Neuronal stem cell (in vitro differentiated cells): ENCODE data around the gene SRPX2.

Experiments used
- DNase-seq: peaks from one replicate; pipeline ENCODE4 v3.0.0-alpha.2; 2013; ENCODE audit warnings: low spot score
- H2AFZ ChIP-seq: one replicate; pipeline ENCODE4 v1.6.1; 2013; ENCODE audit warnings: mild to moderate bottlenecking, low read length, inconsistent platforms
- H2AK5ac ChIP-seq: 2 replicates; pipeline ENCODE4 v1.6.1; 2013; ENCODE audit warnings: low read depth, mild to moderate bottlenecking, inconsistent platforms, low read length, moderate library complexity, mixed read lengths
- H2BK120ac ChIP-seq: 2 replicates; pipeline ENCODE4 v1.6.1; 2013; ENCODE audit warnings: low read depth, mild to moderate bottlenecking, inconsistent platforms, low read length, moderate library complexity, mixed read lengths
- H2BK12ac ChIP-seq: one replicate; pipeline ENCODE4 v1.6.1; 2013; ENCODE audit warnings: low read length, inconsistent platforms
- H2BK15ac ChIP-seq: 2 replicates; pipeline ENCODE4 v1.6.1; 2013; ENCODE audit warnings: mild to moderate bottlenecking, low read length, inconsistent platforms, mixed read lengths
- H2BK5ac ChIP-seq: one replicate; pipeline ENCODE4 v1.6.1; 2013; ENCODE audit warnings: inconsistent platforms, mild to moderate bottlenecking, low read length, moderate library complexity
- H3K14ac ChIP-seq: one replicate; pipeline ENCODE4 v1.6.1; 2013; ENCODE audit warnings: low read length, inconsistent platforms
- H3K18ac ChIP-seq: 2 replicates; pipeline ENCODE4 v1.6.1; 2013; ENCODE audit warnings: low read length, inconsistent platforms
- H3K23ac ChIP-seq: 2 replicates; pipeline ENCODE4 v1.6.1; 2013; ENCODE audit warnings: low read depth, mild to moderate bottlenecking, mixed read lengths, low read length, inconsistent platforms; ENCODE audit not compliant: poor library complexity
- H3K27ac ChIP-seq: replicated peaks from 3 replicates; pipeline ENCODE4 v1.5.1; 2013; ENCODE audit warnings: low read length, inconsistent platforms
- H3K27me3 ChIP-seq, 3 experiments: 2 replicates each; pipeline ENCODE4 v1.6.1; 2013; ENCODE audit warnings: low read length in 3 of 3, mild to moderate bottlenecking in 2 of 3, inconsistent platforms in 1 of 3, low read depth in 1 of 3, mixed read lengths in 1 of 3, moderate library complexity in 1 of 3; ENCODE audit not compliant: control insufficient read depth in 3 of 3, insufficient read depth in 3 of 3
- H3K36me3 ChIP-seq, 2 donors: replicated peaks in 1 of 2; 2 replicates each; pipeline ENCODE4 v1.6.1; 2013; ENCODE audit warnings: low read length in 2 of 2; ENCODE audit not compliant: control insufficient read depth in 2 of 2, insufficient read depth in 2 of 2
- H3K4ac ChIP-seq: 2 replicates; pipeline ENCODE4 v1.6.1; 2013; ENCODE audit warnings: inconsistent platforms, mild to moderate bottlenecking, low read length, moderate library complexity
- H3K4me1 ChIP-seq, 2 donors: 1 replicate in 1 of 2; 2 replicates in 1 of 2; pipeline ENCODE4 v1.6.1; 2013; ENCODE audit warnings: low read length in 2 of 2, low read depth in 1 of 2; ENCODE audit not compliant: control insufficient read depth in 2 of 2, insufficient read depth in 1 of 2
- H3K4me2 ChIP-seq: one replicate; pipeline ENCODE4 v1.6.1; 2013; ENCODE audit warnings: mild to moderate bottlenecking, low read length, inconsistent platforms; ENCODE audit not compliant: insufficient read depth, poor library complexity, severe bottlenecking
- H3K4me3 ChIP-seq, 2 donors: 2 replicates each; pipeline ENCODE4 v1.5.1; 2013; ENCODE audit warnings: low read length in 2 of 2, mild to moderate bottlenecking in 2 of 2, inconsistent platforms in 1 of 2, moderate library complexity in 1 of 2
- H3K79me1 ChIP-seq: one replicate; pipeline ENCODE4 v1.6.1; 2013; ENCODE audit warnings: low read depth, mild to moderate bottlenecking, inconsistent platforms, low read length, moderate library complexity
- H3K9ac ChIP-seq: one replicate; pipeline ENCODE4 v1.6.1; 2013; ENCODE audit warnings: mild to moderate bottlenecking, low read depth, low read length, inconsistent platforms; ENCODE audit not compliant: poor library complexity
- H3K9me3 ChIP-seq, 2 donors: replicated peaks in 1 of 2; 2 replicates each; pipeline versions ENCODE3 to v1.6.1; 2013; ENCODE audit warnings: low read length in 2 of 2, mild to moderate bottlenecking in 2 of 2, inconsistent platforms in 1 of 2, low read depth in 1 of 2, mixed read lengths in 1 of 2, moderate library complexity in 1 of 2; ENCODE audit not compliant: control insufficient read depth in 2 of 2, insufficient read depth in 1 of 2
- H4K8ac ChIP-seq: one replicate; pipeline ENCODE4 v1.6.1; 2013; ENCODE audit warnings: low read depth, mild to moderate bottlenecking, inconsistent platforms, low read length, moderate library complexity
- H4K91ac ChIP-seq: one replicate; pipeline ENCODE4 v1.6.1; 2013; ENCODE audit warnings: low read length, low read depth, mild to moderate bottlenecking, inconsistent platforms; ENCODE audit not compliant: poor library complexity
- WGBS, 2 donors: extraction: QIAGEN DNeasy Blood & Tissue Kit; methylation state at CpG; one replicate each; pipeline ENCODE4 v1.1.7; 2013; ENCODE audit warnings: missing lambda C conversion rate in 2 of 2, mixed read lengths in 1 of 2; ENCODE audit not compliant: insufficient read length in 2 of 2, insufficient replicate concordance in 1 of 2; ENCODE audit errors: extremely low coverage in 2 of 2; 5-methylcytosine and 5-hydroxymethylcytosine counted together

Gene SRPX2

DNA sequence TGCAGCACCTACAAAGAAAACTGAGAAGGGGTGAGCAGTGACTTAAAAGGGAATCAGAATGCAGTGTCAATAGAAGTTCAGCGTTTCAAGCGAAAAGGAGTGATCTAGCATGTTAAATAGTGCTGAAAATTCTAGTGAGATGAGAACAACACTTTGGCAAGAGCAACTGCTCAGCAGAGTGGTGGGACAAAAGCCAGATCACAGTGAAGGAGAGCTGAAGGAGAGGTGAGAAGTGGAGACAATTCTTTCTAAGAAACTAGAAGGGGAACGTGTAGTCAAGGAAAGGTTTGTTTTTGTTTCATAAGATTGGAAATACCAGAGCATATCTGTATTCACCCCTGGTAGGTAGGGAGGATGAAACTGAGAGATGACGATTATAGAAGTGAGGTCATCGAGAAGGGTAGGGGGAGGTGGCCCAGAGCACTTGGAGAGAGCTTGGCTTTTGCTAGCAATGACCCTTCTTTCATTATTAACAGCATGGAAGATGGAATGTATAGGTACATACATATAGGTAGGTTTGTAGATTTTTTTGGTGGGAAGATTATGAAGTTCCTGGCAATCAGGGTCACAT lies 33.7 kb downstream of the SRPX2 start:
- H3K79me1 ChIP-seq, result no peaks in the 10 kb centered on the region
- H3K4me3 ChIP-seq, result no peak overlapping the region

DNA sequence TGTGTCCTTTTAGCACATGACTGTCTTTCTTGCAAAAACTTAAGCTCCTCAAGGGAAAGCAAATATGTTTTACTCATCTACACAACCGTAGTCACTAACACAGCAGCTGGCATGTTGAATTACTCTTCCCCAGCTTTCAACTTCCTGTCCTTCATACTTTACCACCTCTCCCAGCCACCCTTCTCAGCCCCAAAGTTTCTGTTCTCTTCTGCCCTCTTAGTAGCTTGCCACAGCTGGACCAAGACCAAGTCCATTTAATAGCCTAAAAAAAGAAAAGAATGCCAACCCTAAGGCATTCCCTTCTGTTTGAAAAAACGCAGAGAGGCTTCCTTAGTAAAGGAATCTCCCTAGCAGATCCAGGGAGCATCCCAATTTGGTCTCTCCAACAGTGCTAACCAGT lies 36.8 kb downstream of the SRPX2 start:
- Histone ChIP-seq H3K4me3 (no peak overlapping the region), H3K27ac (no peak overlapping the region), H3K79me1 (no peaks in the 10 kb centered on the region), H3K27me3 (peaks cover 0 to 5% (median 0%) of the 10 kb centered on the region in 3 experiments), H2BK5ac (no peak overlapping the region), H3K18ac (no peak overlapping the region), H3K4me1 (no peaks in the 10 kb centered on the region), H4K8ac (no peak overlapping the region), H2BK12ac (no peak overlapping the region), H4K91ac (no peak overlapping the region), H2BK120ac (no peak overlapping the region), H3K4ac (no peak overlapping the region), H2BK15ac (no peak overlapping the region), H3K9me3 (no peaks in the 10 kb centered on the region), H3K4me2 (no peak overlapping the region), H3K14ac (no peak overlapping the region), H2AFZ (no peak overlapping the region), H3K9ac (no peak overlapping the region), H2AK5ac (no peak overlapping the region), H3K36me3 (no peaks in the 10 kb centered on the region), H3K23ac (no peak overlapping the region)
- no peak for DNase-seq
- WGBS, 2 donors, result no CpG with 5 or more reads among the region's 2 CpGs

More for the DNA sequence above, 33.7 kb downstream of the SRPX2 start:
- no peak overlapping the region for H2BK5ac ChIP-seq
- peaks cover 0 to 5% (median 0%) of the 10 kb centered on the region in 3 experiments for H3K27me3 ChIP-seq
- no peak overlapping the region for H3K23ac ChIP-seq
- no peak overlapping the region for H2BK15ac ChIP-seq
- no peak for DNase-seq
- no peak overlapping the region for H2AFZ ChIP-seq
- no peak overlapping the region for H3K4ac ChIP-seq
- H3K9me3 ChIP-seq, result no peaks in the 10 kb centered on the region
- no peak overlapping the region for H2AK5ac ChIP-seq
- no peak overlapping the region for H3K27ac ChIP-seq
- no peaks in the 10 kb centered on the region for H3K36me3 ChIP-seq
- no peak overlapping the region for H3K14ac ChIP-seq
- H3K9ac ChIP-seq, result no peak overlapping the region
- H4K8ac ChIP-seq, result no peak overlapping the region
- H3K4me2 ChIP-seq, result no peak overlapping the region
- H2BK12ac ChIP-seq, result no peak overlapping the region
- H4K91ac ChIP-seq, result no peak overlapping the region
- H2BK120ac ChIP-seq, result no peak overlapping the region
- no peaks in the 10 kb centered on the region for H3K4me1 ChIP-seq
- no peak overlapping the region for H3K18ac ChIP-seq
- WGBS, 2 donors, result no CpG with 5 or more reads among the region's 5 CpGs

DNA sequence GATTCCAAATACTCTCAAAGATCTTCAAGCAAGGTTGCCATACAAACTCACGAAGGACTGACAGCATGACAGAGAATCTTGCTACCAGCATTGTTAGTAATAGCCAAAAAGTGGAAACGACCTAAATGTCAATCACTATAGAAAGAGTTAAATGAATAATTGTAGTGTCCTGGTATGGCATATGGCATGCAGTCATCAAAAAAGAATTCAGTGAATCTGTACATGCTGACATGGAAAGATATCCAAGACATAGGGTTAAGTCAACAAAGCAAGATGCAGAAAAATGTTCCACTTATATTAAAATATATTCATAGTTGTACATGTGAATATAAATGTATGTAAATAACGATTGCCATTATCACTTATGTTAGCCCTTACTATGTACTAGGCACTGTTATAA lies 37.6 kb downstream of the SRPX2 start:
- Histone ChIP-seq H3K9me3 (no peaks in the 10 kb centered on the region), H3K27me3 (peaks cover 0 to 5% (median 0%) of the 10 kb centered on the region in 3 experiments), H2AK5ac (no peak overlapping the region), H2BK12ac (no peak overlapping the region), H3K9ac (no peak overlapping the region), H3K14ac (no peak overlapping the region), H4K91ac (no peak overlapping the region), H3K4ac (no peak overlapping the region), H2BK5ac (no peak overlapping the region), H2AFZ (no peak overlapping the region), H4K8ac (no peak overlapping the region), H3K27ac (no peak overlapping the region), H3K36me3 (no peaks in the 10 kb centered on the region), H3K4me2 (no peak overlapping the region), H3K4me1 (no peaks in the 10 kb centered on the region), H3K18ac (no peak overlapping the region), H3K23ac (no peak overlapping the region), H3K79me1 (no peaks in the 10 kb centered on the region), H2BK15ac (no peak overlapping the region), H2BK120ac (no peak overlapping the region), H3K4me3 (no peak overlapping the region)
- DNase-seq, result no peak
- WGBS, 2 donors, result no CpG with 5 or more reads among the region's 3 CpGs

DNA sequence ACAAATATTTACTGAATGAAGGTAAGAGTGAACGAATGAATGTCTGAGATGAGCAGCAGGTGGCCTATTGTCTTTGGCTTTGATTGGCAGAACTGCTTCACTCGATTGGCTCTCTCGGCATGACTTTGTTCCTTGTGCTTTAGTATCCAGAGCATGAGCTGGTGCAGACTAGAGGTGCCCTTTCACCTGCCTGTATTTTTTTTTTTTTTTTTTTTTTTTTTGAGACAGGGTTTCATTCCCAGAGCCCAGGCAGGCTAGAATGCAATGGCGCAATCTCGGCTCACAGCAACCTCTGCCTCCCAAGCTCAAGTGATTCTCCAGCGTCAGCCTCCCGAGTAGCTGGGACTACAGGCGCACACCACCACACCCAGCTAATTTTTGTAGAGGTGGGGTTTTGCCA lies 38.9 kb downstream of the SRPX2 start:
- Histone ChIP-seq H4K8ac (no peak overlapping the region), H3K36me3 (no peaks in the 10 kb centered on the region), H2AK5ac (no peak overlapping the region), H3K9me3 (no peaks in the 10 kb centered on the region), H3K14ac (no peak overlapping the region), H3K23ac (no peak overlapping the region), H3K18ac (no peak overlapping the region), H3K27me3 (peaks cover 0 to 2% (median 0%) of the 10 kb centered on the region in 3 experiments), H4K91ac (no peak overlapping the region), H2AFZ (no peak overlapping the region), H3K79me1 (no peaks in the 10 kb centered on the region), H3K4me1 (no peaks in the 10 kb centered on the region), H3K4me2 (no peak overlapping the region), H3K4ac (no peak overlapping the region), H2BK15ac (no peak overlapping the region), H2BK12ac (no peak overlapping the region), H2BK120ac (no peak overlapping the region), H3K27ac (no peak overlapping the region), H2BK5ac (no peak overlapping the region), H3K4me3 (no peak overlapping the region), H3K9ac (no peak overlapping the region)
- WGBS, 2 donors, result no CpG with 5 or more reads among the region's 8 CpGs
- no peak for DNase-seq
